Kidney tubule cell (primary cell): ENCODE measurements around the gene PTPN3.
A peak's percentile ranks its signal among the peaks of the same experiment; 100 is the strongest.
"Not testable (repeated sequence)": the region's sequence is repeated elsewhere in the genome, so short reads cannot be mapped to it uniquely, and the experiment has no call there.

Experiments
- DNase-seq: peaks from one replicate; pipeline ENCODE4 v3.0.0-alpha.2; 2018; ENCODE audit warnings: low spot score

PTPN3 gene, protein sequence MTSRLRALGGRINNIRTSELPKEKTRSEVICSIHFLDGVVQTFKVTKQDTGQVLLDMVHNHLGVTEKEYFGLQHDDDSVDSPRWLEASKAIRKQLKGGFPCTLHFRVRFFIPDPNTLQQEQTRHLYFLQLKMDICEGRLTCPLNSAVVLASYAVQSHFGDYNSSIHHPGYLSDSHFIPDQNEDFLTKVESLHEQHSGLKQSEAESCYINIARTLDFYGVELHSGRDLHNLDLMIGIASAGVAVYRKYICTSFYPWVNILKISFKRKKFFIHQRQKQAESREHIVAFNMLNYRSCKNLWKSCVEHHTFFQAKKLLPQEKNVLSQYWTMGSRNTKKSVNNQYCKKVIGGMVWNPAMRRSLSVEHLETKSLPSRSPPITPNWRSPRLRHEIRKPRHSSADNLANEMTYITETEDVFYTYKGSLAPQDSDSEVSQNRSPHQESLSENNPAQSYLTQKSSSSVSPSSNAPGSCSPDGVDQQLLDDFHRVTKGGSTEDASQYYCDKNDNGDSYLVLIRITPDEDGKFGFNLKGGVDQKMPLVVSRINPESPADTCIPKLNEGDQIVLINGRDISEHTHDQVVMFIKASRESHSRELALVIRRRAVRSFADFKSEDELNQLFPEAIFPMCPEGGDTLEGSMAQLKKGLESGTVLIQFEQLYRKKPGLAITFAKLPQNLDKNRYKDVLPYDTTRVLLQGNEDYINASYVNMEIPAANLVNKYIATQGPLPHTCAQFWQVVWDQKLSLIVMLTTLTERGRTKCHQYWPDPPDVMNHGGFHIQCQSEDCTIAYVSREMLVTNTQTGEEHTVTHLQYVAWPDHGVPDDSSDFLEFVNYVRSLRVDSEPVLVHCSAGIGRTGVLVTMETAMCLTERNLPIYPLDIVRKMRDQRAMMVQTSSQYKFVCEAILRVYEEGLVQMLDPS

DNA sequence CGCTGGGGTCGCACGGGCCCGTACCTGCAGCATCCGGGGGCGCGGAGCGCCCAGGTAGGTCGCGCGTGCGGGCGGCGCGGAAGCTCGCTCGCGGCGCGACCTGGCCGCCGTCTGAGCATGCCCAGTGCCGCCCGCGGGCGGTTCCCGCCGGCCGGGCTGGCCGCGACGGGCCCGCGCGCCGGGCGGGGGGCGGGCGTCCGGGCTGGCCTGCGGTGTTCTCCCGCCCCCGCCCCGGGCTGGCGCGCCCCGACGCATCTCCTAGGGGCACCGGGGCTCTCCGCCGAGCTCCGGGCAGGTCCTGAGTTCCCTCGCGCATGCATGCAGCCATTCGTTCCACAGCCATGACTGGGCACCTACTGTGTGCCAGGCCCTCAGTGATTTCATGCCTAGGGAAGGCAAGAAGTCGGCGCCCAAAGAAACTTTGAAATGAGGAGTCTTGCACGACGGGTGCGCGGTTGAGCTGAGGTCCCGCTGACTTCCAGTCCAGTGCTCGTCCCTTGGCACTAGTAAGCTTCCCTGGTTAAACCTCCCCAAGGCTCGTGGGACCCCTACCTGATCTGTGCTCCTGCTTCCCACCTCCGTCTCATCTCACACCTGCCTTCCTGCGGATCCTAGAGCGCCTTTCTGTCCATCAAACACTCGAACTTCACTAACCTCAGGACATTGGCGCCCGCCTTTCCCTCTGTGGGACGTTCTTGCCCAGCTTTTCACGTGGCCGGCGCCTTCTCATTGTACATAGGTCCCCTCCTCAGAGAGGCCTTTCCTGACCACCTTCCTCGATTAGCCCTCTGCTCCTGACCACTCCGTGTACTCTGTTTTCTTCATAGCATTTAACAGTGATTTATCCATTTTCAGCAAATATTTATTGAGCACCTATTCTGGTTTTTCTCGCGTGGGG, at the start of gene PTPN3:
Gene PTPN3, minus strand, starts transcription at position 113 of the 898 bp plus-strand sequence. CDS start 34,873 bp downstream, outside the sequence.
- DNase-seq, result peak; percentile 57

- DNase-seq, result not testable (repeated sequence)
Observed at GRCh38 chr9:109544954-109545353, 46.8 kb upstream of the PTPN3 start.

GRCh38 chr9:109542922-109543321, 44.8 kb upstream of the PTPN3 start:
- DNase-seq, result no peak

- peak; percentile 5 for DNase-seq
Observed at GRCh38 chr9:109538346-109538745, 40.2 kb upstream of the PTPN3 start.

- no peak for DNase-seq
Observed at GRCh38 chr9:109537288-109537687, 39.2 kb upstream of the PTPN3 start.

- DNase-seq, result no peak
Observed at GRCh38 chr9:109536859-109537258, 38.8 kb upstream of the PTPN3 start.

DNA sequence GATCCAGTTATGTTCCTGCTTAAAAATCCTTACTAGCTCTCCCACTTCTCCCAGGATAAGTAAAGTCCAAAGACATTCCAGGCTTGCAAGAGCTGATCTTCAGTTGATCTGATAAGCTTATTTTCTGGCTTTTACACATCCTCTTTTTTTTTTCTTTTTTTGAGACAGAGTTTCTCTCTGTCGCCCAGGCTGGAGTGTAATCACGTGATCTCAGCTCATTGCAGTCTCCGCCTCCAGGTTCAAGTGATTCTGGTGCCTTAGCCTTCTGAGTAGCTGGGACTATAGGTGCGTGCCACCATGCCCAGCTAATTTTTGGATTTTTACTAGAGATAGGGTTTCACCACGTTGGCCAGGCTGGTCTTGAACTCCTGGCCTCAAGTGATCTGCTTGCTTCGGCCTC, 37.3 kb upstream of the PTPN3 start:
- DNase-seq, result no peak

- no peak for DNase-seq
Observed at GRCh38 chr9:109534151-109534550, 36.0 kb upstream of the PTPN3 start.

GRCh38 chr9:109532652-109533051, 34.5 kb upstream of the PTPN3 start:
- DNase-seq, result not testable (repeated sequence)

GRCh38 chr9:109522106-109522505, 24.0 kb upstream of the PTPN3 start:
- no peak for DNase-seq

GRCh38 chr9:109520475-109521132, 22.5 kb upstream of the PTPN3 start:
- DNase-seq, result peak; percentile 79

DNA sequence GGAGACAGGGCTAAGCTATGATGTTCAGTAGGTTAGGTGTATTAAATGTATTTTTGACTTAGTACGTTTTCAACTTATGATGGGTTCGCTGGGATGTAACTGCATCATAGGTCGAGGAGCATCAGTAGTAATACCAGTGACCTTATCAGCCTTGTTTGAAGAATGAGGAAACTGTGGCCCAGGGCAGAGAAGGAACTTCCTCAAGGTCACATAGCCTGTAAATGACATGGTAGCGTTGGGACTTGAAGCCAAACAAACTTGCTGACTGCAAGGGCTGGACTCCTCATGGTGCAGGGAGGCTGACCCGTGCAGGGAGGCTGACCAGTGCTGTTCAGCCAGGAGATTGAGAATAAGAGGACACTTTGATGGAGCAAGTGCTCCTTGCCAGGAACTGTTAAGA, 21.3 kb upstream of the PTPN3 start:
- peak; percentile 15 for DNase-seq

DNA sequence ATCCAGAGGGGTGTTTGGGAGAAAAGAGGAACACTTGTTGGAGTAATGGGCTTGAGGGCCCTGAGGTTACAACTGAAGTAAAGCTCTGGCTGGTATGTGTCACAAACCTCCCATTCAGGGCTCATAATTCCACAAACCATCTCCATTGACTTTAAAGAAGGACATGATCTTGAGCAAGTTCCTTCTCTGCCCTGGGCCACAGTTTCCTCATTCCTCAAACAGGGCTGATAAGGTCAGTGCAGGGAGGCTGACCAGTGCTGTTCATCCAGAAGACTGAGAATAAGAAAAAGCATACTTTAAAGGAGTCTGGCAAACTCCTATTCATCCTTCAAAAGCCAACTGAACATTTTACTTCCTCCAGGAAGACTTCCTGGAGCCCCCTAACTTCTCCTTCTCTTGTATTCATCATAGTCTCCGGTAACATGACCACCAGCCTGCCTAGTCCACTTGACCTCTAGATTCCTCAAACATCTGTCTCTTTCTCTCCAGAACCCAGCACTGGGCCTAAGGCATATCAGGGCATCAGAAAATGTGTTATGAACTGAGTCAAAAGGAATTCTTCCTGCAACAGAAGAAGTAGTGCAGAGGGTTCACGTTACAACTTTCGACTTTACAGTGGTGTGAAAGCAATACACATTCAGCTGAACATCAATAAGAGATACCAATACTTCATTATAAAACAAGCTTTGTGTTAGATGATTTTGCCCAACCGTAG, 20.7 kb upstream of the PTPN3 start:
- DNase-seq, result no peak

DNA sequence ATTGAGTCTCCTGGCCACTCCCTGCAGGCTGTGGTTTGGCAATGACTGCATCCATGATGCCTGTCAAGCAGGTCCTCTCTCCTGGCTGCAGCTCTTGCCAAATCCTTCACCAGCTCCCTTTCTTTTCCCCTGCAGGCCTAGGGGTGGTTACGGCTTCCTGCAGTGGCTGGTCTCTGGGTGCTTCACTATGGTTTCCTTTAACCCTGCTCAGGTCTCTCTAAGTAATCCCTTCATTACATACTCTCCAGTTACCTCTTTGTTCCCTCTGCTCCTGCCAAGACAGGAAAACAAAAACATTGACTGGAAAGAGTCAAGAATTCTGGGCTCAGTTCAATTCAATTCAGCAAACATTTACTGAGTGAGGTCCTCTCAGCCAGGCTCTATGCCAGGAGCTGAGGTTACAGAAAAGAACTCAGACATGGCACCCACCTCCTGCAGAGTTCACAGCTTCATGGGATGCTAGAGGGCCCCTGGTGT, 19.8 kb upstream of the PTPN3 start:
- no peak for DNase-seq

DNA sequence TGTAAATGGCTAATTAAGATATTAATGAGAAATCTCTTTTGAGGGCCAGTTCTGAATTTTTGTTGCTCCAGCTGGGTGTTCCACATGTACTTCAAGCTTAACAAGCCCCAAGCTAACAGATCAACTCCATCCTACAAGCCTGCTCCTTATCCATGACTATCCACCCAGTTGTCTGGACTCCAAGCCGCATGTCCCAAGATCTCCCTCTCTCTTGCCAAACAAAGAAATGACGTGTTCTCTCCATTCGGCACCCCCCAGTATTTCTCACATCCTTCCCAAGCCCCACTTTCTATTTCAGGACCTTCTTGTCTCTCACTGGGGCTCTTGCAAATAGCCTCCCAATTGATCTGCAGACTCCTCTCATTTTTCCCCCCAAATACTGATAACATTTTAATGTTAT, 15.8 kb upstream of the PTPN3 start:
- no peak for DNase-seq

DNA sequence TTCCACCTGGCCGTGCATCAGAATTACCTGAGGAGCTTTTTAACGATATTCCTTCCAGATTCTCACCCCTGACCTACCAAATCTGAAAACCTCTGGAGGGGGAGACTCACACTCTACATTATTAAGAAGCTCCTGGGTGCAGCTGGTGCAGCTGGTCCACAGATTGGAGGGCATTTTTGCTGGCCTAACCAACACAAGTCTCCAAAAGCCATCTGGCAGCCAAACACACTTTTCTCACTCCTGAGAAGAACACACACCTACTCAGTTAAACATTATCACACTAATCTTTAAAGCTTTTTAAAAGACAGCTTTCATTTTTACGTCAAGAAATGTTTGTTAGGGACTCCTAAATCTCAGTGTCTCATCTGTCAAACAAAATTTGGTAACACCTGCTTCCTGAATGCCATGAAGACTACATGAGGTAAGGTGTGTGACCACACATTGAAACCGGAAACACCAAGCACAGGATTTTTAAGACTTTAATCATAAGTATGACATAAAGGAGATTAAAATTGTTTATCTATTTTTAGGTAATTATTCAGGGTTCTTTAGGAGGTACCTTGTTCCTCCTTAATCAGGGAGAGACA, 14.2 kb upstream of the PTPN3 start:
- DNase-seq, result peak; percentile 10

GRCh38 chr9:109510506-109510905, 12.4 kb upstream of the PTPN3 start:
- no peak for DNase-seq

GRCh38 chr9:109510042-109510441, 11.9 kb upstream of the PTPN3 start:
- DNase-seq, result not testable (repeated sequence)

DNA sequence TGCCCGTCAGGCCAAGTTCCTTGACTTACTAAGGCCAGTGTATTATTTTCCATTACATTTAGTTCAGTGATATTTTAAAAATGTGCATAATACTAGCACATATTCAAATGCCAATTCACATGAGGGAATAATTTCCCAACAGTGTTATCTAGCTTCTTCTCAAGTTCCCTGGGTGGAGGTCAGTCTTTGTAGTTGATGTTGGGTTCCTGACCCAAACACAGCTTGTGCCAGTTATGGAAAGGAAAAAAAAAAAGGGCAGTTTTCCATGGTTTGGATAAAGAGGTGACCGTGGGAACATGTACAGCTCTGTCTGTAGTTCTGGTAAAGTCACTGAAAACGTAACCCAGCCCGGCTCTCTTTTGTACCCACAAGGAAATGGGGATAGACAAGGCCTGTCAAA, 11.5 kb upstream of the PTPN3 start:
- no peak for DNase-seq

DNA sequence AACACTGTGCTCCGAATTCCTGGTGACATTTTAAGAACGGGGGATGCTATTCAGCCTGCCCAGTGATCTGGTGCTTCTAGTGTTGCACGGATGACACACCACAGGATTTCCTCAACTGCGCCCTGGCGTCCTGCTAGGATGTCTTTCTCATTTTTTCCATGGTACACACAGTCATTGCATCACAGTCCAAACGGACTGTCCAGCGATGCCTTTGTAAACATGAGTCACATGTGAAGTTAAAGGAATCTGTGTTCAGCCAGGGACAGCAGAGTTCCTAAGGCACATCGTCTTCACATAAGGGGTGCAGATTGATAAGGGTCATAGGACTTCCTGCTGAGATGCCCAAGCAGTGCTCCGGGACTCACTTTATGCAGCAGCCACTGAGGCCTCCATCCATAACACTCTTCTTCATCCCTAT, 9.3 kb upstream of the PTPN3 start:
- DNase-seq, result peak; percentile 72
